PFSK-1 (cell line): Measurements from ENCODE around the gene KSR2.

Experiments used
- POLR2AphosphoS5 ChIP-seq: IDR thresholded peaks from 2 replicates; pipeline ENCODE4 v1.6.1; 2012; ENCODE audit warnings: low read depth, mild to moderate bottlenecking, control low read depth, low read length, moderate library complexity
- SIN3A ChIP-seq: IDR thresholded peaks from 2 replicates; pipeline ENCODE4 v1.6.1; 2012; ENCODE audit warnings: mild to moderate bottlenecking, low read length, moderate library complexity, borderline replicate concordance; ENCODE audit not compliant: insufficient read depth
- TAF1 ChIP-seq: IDR thresholded peaks from 2 replicates; pipeline ENCODE4 v1.6.1; 2012; ENCODE audit warnings: low read length, control low read depth, borderline replicate concordance; ENCODE audit not compliant: insufficient read depth
- TF ChIP-seq, protein P1 (sequence below), 2 experiments: IDR thresholded peaks; 2 replicates each; pipeline versions ENCODE4 v1.6.1 to v1.8.0; 2011 to 2012; ENCODE audit warnings: low read depth in 2 of 2, low read length in 2 of 2, control low read depth in 1 of 2, inconsistent platforms in 1 of 2, mild to moderate bottlenecking in 1 of 2, moderate library complexity in 1 of 2; ENCODE audit not compliant: insufficient read depth in 1 of 2

DNA sequence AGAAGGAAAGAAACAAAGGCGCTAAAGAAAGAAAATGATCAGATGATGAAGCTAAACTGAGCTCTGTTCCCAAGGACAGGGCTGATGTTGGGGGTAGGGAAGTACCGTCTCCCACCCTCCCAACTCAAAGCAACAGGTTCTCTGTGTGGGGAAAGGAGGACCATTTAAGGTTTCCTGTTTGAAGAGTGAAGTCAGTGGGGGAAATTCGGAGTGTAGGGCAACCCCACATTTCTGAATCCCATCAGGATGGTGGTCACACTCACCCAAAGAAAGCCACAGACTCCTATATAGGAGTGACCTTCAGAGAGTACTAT is 131.1 kb downstream of the KSR2 start:
- TF ChIP-seq POLR2AphosphoS5 (no peak), TAF1 (no peak), SIN3A (no peak)
- TF ChIP-seq, protein P1, sequence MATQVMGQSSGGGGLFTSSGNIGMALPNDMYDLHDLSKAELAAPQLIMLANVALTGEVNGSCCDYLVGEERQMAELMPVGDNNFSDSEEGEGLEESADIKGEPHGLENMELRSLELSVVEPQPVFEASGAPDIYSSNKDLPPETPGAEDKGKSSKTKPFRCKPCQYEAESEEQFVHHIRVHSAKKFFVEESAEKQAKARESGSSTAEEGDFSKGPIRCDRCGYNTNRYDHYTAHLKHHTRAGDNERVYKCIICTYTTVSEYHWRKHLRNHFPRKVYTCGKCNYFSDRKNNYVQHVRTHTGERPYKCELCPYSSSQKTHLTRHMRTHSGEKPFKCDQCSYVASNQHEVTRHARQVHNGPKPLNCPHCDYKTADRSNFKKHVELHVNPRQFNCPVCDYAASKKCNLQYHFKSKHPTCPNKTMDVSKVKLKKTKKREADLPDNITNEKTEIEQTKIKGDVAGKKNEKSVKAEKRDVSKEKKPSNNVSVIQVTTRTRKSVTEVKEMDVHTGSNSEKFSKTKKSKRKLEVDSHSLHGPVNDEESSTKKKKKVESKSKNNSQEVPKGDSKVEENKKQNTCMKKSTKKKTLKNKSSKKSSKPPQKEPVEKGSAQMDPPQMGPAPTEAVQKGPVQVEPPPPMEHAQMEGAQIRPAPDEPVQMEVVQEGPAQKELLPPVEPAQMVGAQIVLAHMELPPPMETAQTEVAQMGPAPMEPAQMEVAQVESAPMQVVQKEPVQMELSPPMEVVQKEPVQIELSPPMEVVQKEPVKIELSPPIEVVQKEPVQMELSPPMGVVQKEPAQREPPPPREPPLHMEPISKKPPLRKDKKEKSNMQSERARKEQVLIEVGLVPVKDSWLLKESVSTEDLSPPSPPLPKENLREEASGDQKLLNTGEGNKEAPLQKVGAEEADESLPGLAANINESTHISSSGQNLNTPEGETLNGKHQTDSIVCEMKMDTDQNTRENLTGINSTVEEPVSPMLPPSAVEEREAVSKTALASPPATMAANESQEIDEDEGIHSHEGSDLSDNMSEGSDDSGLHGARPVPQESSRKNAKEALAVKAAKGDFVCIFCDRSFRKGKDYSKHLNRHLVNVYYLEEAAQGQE (IDR thresholded peaks at IDR 0.05; ENCODE audit: insufficient read depth in 1 of 2, low read depth in 2 of 2, low read length in 2 of 2): no peak
